ENCODE results near the gene STK38L.
A peak's percentile ranks its signal among the peaks of the same experiment; 100 is the strongest.

The STK38L gene

GRCh38 chr12:27243804-27244688, at the start of gene STK38L:
STK38L (plus strand) TSS chr12:27244286; CDS start chr12:27297721, 53,435 bp downstream.
- peak; percentile 98 for DNase-seq

- no peak for DNase-seq
Measured at GRCh38 chr12:27194644-27195043, 49.4 kb upstream of the STK38L start.

GRCh38 chr12:27198036-27198435, 46.0 kb upstream of the STK38L start:
- no peak for DNase-seq

GRCh38 chr12:27199638-27200300, 44.3 kb upstream of the STK38L start:
- DNase-seq: no peak

- no peak for DNase-seq
Measured at GRCh38 chr12:27201169-27201568, 42.9 kb upstream of the STK38L start.

- DNase-seq: no peak
Measured at GRCh38 chr12:27206801-27207502, 37.1 kb upstream of the STK38L start.

GRCh38 chr12:27207615-27208413, 36.3 kb upstream of the STK38L start:
- DNase-seq: peak; percentile 13

DNA sequence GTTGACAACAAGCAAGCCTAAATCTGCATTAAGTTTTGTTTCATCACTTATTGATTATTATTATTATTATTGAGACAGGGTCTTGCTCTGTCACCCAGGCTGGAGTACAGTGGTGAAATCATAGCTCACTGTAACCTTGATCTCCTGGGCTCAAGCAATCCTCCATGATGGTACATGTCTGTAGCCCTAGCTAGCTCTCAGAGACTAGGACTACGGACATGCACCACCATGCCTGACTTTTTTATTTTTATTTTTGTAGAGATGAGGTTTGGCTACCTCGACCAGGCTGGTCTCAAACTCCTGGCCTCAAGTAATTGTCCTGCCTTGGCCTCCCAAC, 35.7 kb upstream of the STK38L start:
- no peak for DNase-seq

GRCh38 chr12:27209257-27209910, 34.7 kb upstream of the STK38L start:
- DNase-seq: no peak

- DNase-seq: no peak
Measured at GRCh38 chr12:27210187-27210586, 33.9 kb upstream of the STK38L start.

DNA sequence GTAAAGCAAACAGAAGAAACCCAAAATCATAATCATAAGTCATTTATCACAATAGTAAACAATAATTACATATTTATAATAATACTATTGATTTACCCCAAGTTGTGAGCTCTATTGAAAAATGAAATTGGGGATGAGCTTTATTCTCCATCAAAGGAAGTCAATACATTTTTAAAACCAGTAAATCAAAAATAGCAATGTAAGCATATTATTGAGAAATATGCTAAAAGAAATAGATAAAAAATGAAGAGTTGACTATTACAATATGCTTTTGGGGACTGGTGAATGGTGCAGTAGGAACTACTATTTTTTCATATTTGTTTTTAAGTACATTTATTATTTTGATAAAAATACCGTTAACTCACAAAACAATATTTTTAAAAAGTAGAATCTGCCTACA, 31.2 kb upstream of the STK38L start:
- DNase-seq: no peak

DNA sequence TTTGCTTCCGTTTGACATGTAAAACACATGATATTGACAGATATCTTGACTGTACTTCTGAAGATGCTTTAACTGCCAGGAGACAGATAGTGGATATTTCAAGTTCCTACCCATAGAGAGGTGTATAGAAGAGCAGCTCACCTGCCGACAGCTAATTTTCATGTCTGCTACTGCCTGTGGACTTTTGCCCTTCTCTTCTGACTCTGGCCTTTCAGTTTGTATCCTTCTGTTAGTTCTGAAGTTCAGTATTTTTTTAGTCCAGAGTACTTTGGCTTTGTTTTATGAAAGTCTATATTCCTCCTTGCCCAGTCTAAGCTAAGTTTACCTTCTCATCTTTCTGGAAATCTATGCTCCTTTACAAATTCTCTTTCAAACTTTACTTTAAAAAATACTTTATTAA, 30.8 kb upstream of the STK38L start:
- DNase-seq: no peak

- DNase-seq: no peak
Measured at GRCh38 chr12:27213830-27214787, 30.0 kb upstream of the STK38L start.

DNA sequence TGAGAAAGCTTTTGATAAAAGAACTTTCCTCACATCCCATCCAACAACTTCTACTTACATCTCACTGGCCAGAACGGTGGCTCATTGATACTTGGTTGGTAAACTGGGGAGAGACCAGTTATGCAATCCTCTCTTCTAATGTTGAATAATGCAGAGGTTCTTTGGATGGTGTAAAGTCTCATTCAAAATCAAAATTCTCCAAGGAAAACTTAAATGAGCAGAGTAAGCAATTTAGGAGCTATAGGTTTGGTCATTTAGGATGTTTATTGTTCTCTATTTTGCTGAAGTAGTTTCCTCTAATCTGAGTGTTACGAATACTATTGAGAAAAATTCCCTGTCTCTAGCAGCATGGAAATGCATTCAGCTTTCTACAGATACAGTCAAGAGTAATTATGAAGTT, 26.5 kb upstream of the STK38L start:
- no peak for DNase-seq

DNA sequence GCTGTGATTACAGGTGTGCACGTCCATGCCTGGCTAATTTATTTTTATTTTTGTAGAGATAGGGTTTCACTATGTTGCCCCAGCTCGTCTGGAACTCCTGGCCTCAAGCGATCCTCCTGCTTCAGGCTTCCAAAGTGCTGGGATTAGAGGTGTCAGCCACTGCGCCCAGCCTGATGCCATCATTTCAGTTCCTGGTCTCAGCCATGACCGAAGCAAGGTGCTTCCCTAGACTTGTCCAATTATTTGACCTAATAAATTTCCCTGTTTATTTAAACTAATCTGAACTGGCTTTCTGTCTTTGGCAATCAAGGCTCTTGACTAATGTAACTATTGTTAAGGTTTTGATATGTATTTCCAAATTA, 24.4 kb upstream of the STK38L start:
- DNase-seq: no peak

GRCh38 chr12:27220055-27220987, 23.8 kb upstream of the STK38L start:
- no peak for DNase-seq

- DNase-seq: no peak
Measured at GRCh38 chr12:27220988-27221345, 23.1 kb upstream of the STK38L start.

GRCh38 chr12:27221625-27222387, 22.3 kb upstream of the STK38L start:
- DNase-seq: no peak

DNA sequence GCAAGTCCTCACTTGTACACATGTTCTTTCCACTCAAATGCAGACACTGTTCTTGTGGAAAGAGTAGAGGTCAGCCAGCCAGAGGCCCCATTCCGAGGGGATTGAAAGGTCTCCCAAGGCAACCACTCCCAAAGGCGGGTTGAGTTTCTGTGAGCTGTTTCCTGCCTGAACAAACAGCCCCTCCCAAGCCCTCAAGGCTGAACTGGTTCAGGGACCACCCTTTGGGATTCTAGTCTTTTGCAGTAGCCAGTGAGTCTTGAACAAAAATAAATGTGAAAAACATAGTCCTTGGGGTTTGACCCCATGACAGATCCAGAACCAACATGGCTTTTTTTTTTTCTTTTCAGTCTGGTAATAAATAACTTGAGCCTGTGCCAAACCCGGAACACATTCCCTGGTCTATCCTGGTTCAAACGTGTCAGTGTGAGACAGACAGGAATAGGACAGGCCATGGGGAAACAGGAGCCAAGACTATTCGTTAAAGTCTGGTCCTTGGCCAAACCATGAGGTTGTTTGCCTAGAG, 17.6 kb upstream of the STK38L start:
- DNase-seq: no peak

Data from activated naive CD4-positive, alpha-beta T cell treated with anti-CD3 and anti-CD28 coated beads, Interleukin-2, amount 50 U/mL, for 16 hours (primary cell).